OCI-LY3 (cell line): ENCODE measurements around the gene ANKK1.

Source experiments
- CTCF ChIP-seq: fragments of 200-600, 300-600 bp; sonication (generic); IDR thresholded peaks from 2 replicates; pipeline ENCODE4 v1.5.1; 2014; ENCODE audit warnings: antibody characterized with exemption, low read length, low read depth
- EZH2phosphoT487 ChIP-seq: fragments of 200-600 bp; shearing (Covaris generic); IDR thresholded peaks from 2 replicates; pipeline ENCODE4 v1.6.1; 2018; ENCODE audit warnings: antibody characterized with exemption, mixed run types, low read depth

GRCh38 chr11:113397821-113398220, 10.2 kb downstream of the ANKK1 start:
- no peak for TF ChIP-seq CTCF
- no peak for TF ChIP-seq EZH2phosphoT487
